RWPE2 (cell line): ENCODE measurements around the gene HELZ2.

Experiments
- ATAC-seq: fragments of 200-7000 bp; cut with Tn5 transposase; 3 replicates; pipeline ENCODE4 v1.9.1; 2021; ENCODE audit warnings: low read depth
- DNase-seq: peaks from one replicate; pipeline ENCODE4 v3.0.0-alpha.2; 2020; ENCODE audit warnings: low spot score
- H3K27ac ChIP-seq: fragments of 450-650 bp; 2 replicates; pipeline ENCODE4 v1.5.1; 2017; ENCODE audit warnings: mild to moderate bottlenecking; ENCODE audit not compliant: poor library complexity, severe bottlenecking
- H3K27me3 ChIP-seq: fragments of 250-450 bp; sonication (Bioruptor Pico); 2 replicates; pipeline ENCODE4 v1.5.1; 2021; ENCODE audit warnings: mild to moderate bottlenecking, moderate library complexity; ENCODE audit not compliant: insufficient read depth, poor library complexity, severe bottlenecking
- H3K36me3 ChIP-seq: fragments of 250-450 bp; sonication (Bioruptor Pico); 2 replicates; pipeline ENCODE4 v1.5.1; 2020; ENCODE audit warnings: low read depth, mild to moderate bottlenecking, moderate library complexity
- H3K4me1 ChIP-seq: fragments of 250-450 bp; sonication (Bioruptor Pico); 2 replicates; pipeline ENCODE4 v1.5.1; 2021; ENCODE audit warnings: mild to moderate bottlenecking, moderate library complexity; ENCODE audit not compliant: insufficient read depth, poor library complexity, severe bottlenecking
- H3K4me3 ChIP-seq: fragments of 250-450 bp; sonication (Bioruptor Pico); 2 replicates; pipeline ENCODE4 v1.5.1; 2021; ENCODE audit warnings: mild to moderate bottlenecking, moderate library complexity; ENCODE audit not compliant: severe bottlenecking
- H3K9me3 ChIP-seq: fragments of 250-450 bp; sonication (Bioruptor Pico); 2 replicates; pipeline ENCODE4 v1.5.1; 2021; ENCODE audit warnings: mild to moderate bottlenecking, moderate library complexity; ENCODE audit not compliant: severe bottlenecking
- CTCF ChIP-seq: fragments of 450-650 bp; IDR thresholded peaks from one replicate; pipeline ENCODE4 v1.5.1; 2017; ENCODE audit warnings: mild to moderate bottlenecking, moderate library complexity; ENCODE audit not compliant: poor library complexity, severe bottlenecking

The HELZ2 gene

DNA sequence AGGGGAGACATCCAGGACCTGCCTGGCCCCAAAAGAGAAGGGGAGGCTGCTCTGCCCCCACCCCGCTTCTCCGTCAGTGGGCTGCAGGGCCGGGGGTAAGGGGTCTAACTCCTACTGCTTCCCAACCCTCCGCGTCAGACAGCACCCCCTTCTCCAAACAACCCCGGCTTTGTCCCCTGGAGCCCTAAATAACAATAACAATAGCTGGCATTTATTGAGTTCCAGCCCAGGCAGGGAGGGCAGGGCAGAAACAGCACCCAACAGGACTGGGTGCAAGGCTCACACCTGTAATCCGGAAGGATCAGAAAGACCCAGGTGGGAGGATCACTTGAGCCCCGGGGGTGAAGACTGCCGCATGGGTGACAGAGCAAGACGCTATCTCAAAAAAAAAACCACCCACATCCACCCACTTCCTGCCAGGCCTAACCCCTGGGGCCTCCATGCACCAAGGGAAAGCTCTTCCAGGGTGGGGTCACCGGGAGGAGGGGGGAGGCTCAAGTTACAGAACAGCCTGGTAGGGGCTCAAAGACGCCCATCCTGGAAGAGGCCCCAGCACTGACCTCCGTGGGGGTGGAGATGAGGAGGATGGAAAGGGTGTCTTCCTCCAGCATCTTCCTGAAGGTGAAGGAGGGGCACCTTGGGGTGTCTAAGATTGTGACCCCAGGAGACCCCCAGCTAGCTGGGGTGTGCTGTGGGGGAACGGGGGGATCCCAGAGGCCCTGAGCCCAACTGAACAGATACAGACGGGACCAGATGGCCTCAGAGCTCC, 21.4 kb downstream of the HELZ2 start:
- Histone ChIP-seq H3K4me1 (peaks cover 13% of the 10 kb centered on the region), H3K9me3 (no peaks in the 10 kb centered on the region), H3K27ac (peak overlapping the region; percentile 58), H3K36me3 (no peaks in the 10 kb centered on the region), H3K4me3 (peak overlapping the region; percentile 1), H3K27me3 (no peaks in the 10 kb centered on the region)
- ATAC-seq = peak; percentile 1
- peak; percentile 85 for DNase-seq
- TF ChIP-seq CTCF = no peak

DNA sequence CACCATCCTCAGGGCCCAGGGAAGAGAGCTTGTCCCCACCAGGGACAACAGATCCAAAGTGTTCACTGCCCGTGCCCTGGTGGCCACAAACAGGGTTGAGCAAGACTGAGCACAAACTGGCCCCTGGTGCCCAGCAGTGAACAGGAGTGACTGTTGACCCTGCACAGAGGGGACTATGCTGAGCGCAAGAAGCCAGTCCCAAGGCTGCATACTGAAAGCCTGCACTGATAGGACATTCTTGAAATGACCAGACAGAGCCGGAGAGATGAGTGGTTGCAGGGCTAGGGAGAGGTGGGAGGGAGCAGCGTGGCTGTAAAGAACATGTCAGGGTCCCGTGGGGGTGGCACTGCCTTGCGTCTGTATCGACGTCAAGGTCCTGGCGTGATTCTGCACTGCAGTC, 23.0 kb downstream of the HELZ2 start:
- Histone ChIP-seq H3K27me3 (no peaks in the 10 kb centered on the region), H3K9me3 (no peaks in the 10 kb centered on the region), H3K36me3 (no peaks in the 10 kb centered on the region), H3K27ac (no peak overlapping the region), H3K4me1 (peaks cover 13% of the 10 kb centered on the region), H3K4me3 (no peak overlapping the region)
- ATAC-seq (no peak), DNase-seq (no peak)
- no peak for TF ChIP-seq CTCF

- ATAC-seq = no peak
- H3K27ac ChIP-seq = no peak overlapping the region
- H3K4me1 ChIP-seq = peaks cover 24% of the 10 kb centered on the region
- DNase-seq = peak; percentile 86
- no peaks in the 10 kb centered on the region for H3K27me3 ChIP-seq
- H3K36me3 ChIP-seq = no peaks in the 10 kb centered on the region
- TF ChIP-seq CTCF = no peak
- no peak overlapping the region for H3K4me3 ChIP-seq
- H3K9me3 ChIP-seq = no peaks in the 10 kb centered on the region
Measured at GRCh38 chr20:63549679-63550282, 24.3 kb downstream of the HELZ2 start.

DNA sequence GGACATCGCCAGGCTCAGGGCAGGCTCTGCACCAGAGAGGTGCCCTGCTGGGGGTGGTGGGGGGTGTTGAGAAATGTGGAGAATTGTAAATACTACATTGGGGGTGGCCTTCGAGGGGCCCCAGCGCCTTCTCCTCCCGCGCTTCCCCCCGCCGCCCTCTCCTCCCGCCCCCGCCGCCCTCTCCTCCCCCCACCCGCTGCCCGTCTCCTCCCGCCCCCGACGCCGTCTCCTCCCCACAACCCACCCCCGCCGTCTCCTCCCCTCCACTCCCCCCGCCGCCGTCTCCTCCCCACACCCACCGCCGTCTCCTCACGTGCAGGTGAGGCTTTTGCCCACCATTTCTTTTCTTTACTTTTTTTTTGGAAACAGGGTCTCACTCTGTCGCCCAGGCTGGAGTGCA, 25.0 kb downstream of the HELZ2 start:
- no peak for TF ChIP-seq CTCF
- H3K36me3 ChIP-seq = no peaks in the 10 kb centered on the region
- no peak for ATAC-seq
- DNase-seq = no peak
- no peak overlapping the region for H3K4me3 ChIP-seq
- H3K27me3 ChIP-seq = no peaks in the 10 kb centered on the region
- H3K9me3 ChIP-seq = no peaks in the 10 kb centered on the region
- H3K27ac ChIP-seq = no peak overlapping the region
- peaks cover 28% of the 10 kb centered on the region for H3K4me1 ChIP-seq

- Histone ChIP-seq H3K27me3 (no peaks in the 10 kb centered on the region), H3K9me3 (no peaks in the 10 kb centered on the region), H3K36me3 (no peaks in the 10 kb centered on the region), H3K27ac (no peak overlapping the region), H3K4me1 (peaks cover 28% of the 10 kb centered on the region), H3K4me3 (no peak overlapping the region)
- TF ChIP-seq CTCF = no peak
- DNase-seq = peak; percentile 81
- ATAC-seq = no peak
Measured at GRCh38 chr20:63548542-63548941, 25.5 kb downstream of the HELZ2 start.
